SK-N-SH treated with all-trans-retinoic acid at 6 μM for 48 hours (cell line): ENCODE measurements around the gene AP1S1.

Source experiments
- ATAC-seq: fragments of 200-7000 bp; cut with Tn5 transposase; 3 replicates; pipeline ENCODE4 v1.9.1; 2020; ENCODE audit warnings: mild to moderate bottlenecking, moderate library complexity
- BACH2 ChIP-seq: fragments of 250-450 bp; sonication (Bioruptor Pico); IDR thresholded peaks from 2 replicates; pipeline ENCODE4 v1.9.0; 2021; ENCODE audit warnings: mild to moderate bottlenecking, borderline replicate concordance
- CREB5 ChIP-seq: fragments of 250-450 bp; sonication (Bioruptor Pico); IDR thresholded peaks from 2 replicates; pipeline ENCODE4 v1.5.1; 2020; ENCODE audit warnings: low read depth, mild to moderate bottlenecking, moderate library complexity
- CSDC2 ChIP-seq: fragments of 250-450 bp; sonication (Bioruptor Pico); IDR thresholded peaks from 2 replicates; pipeline ENCODE4 v1.5.0; 2020; ENCODE audit warnings: mild to moderate bottlenecking, moderate library complexity
- GLIS3 ChIP-seq: fragments of 250-450 bp; sonication (Bioruptor Pico); IDR thresholded peaks from 2 replicates; pipeline ENCODE4 v1.5.0; 2020; ENCODE audit warnings: mild to moderate bottlenecking, moderate library complexity
- ISL1 ChIP-seq: fragments of 250-450 bp; sonication (Bioruptor Pico); IDR thresholded peaks from 2 replicates; pipeline ENCODE4 v2.1.2; 2022; ENCODE audit warnings: mild to moderate bottlenecking, moderate library complexity
- PATZ1 ChIP-seq: fragments of 250-450 bp; sonication (Bioruptor Pico); IDR thresholded peaks from 2 replicates; pipeline ENCODE4 v1.8.0; 2020; ENCODE audit warnings: mild to moderate bottlenecking, moderate library complexity, borderline replicate concordance
- POU6F1 ChIP-seq: fragments of 250-450 bp; sonication (Bioruptor Pico); IDR thresholded peaks from 2 replicates; pipeline ENCODE4 v1.8.0; 2021; ENCODE audit warnings: low read depth, mild to moderate bottlenecking, moderate library complexity, borderline replicate concordance
- PPARA ChIP-seq: fragments of 250-450 bp; sonication (Bioruptor Pico); IDR thresholded peaks from 2 replicates; pipeline ENCODE4 v1.5.0; 2020; ENCODE audit warnings: mild to moderate bottlenecking, borderline replicate concordance
- RARB ChIP-seq: fragments of 250-450 bp; sonication (Bioruptor Pico); IDR thresholded peaks from 2 replicates; pipeline ENCODE4 v1.8.0; 2021; ENCODE audit warnings: mild to moderate bottlenecking, moderate library complexity
- SNAI2 ChIP-seq: fragments of 250-450 bp; sonication (Bioruptor Pico); IDR thresholded peaks from 2 replicates; pipeline ENCODE4 v1.5.0; 2020; ENCODE audit warnings: mild to moderate bottlenecking, moderate library complexity
- TCF4 ChIP-seq: fragments of 250-450 bp; sonication (Bioruptor Pico); IDR thresholded peaks from 2 replicates; pipeline ENCODE4 v1.8.0; 2021; ENCODE audit warnings: mild to moderate bottlenecking, moderate library complexity, borderline replicate concordance
- TSHZ2 ChIP-seq: fragments of 250-450 bp; sonication (Bioruptor Pico); IDR thresholded peaks from 2 replicates; pipeline ENCODE4 v1.5.0; 2020; ENCODE audit warnings: mild to moderate bottlenecking, moderate library complexity
- ZFP3 ChIP-seq: fragments of 250-450 bp; sonication (Bioruptor Pico); IDR thresholded peaks from 2 replicates; pipeline ENCODE4 v1.5.0; 2020; ENCODE audit warnings: mild to moderate bottlenecking, moderate library complexity
- ZNF565 ChIP-seq: fragments of 450-650 bp; formaldehyde crosslinking; conservative IDR thresholded peaks from 2 replicates; pipeline ENCODE4 v1.5.0; 2020; ENCODE audit warnings: low read depth, mild to moderate bottlenecking, moderate library complexity
- ZNF70 ChIP-seq: fragments of 450-650 bp; formaldehyde crosslinking; IDR thresholded peaks from 2 replicates; pipeline ENCODE4 v1.5.0; 2020; ENCODE audit warnings: mild to moderate bottlenecking, moderate library complexity
- ZNF8 ChIP-seq: fragments of 450-650 bp; formaldehyde crosslinking; IDR thresholded peaks from 2 replicates; pipeline ENCODE4 v1.5.0; 2020; ENCODE audit warnings: mild to moderate bottlenecking, moderate library complexity

AP1S1 gene

GRCh38 chr7:101179117-101179516, 24.8 kb downstream of the AP1S1 start (continued):
- TF ChIP-seq PATZ1 (no peak), POU6F1 (CRISPR knock-in tag) (no peak), PPARA (no peak)

GRCh38 chr7:101179713-101180112, 25.4 kb downstream of the AP1S1 start:
- TF ChIP-seq ISL1, result no peak
- ATAC-seq, result no peak

- ATAC-seq, result peak; percentile 7; the same call in 1 of the 3 replicates
- TF ChIP-seq BACH2 (no peak), TSHZ2 (CRISPR knock-in tag) (0 out of 2 replicates have a peak, but pooled peaks have one; percentile 43)
Measured at GRCh38 chr7:101180130-101180755, 26.0 kb downstream of the AP1S1 start, which contains the start of gene NAT16. TSS of gene NAT16 (minus strand) at chr7:101180293. CDS start at chr7:101174807, 5,486 bp downstream.

- peak; percentile 28 for ATAC-seq
- TF ChIP-seq PPARA, result no peak
- peak; percentile 72; the same call in 1 of the 2 replicates for TF ChIP-seq ISL1
Measured at GRCh38 chr7:101185258-101185839, 31.1 kb downstream of the AP1S1 start.

- no peak for TF ChIP-seq PPARA
- no peak for TF ChIP-seq SNAI2 (CRISPR knock-in tag)
- no peak for TF ChIP-seq BACH2
- TF ChIP-seq CREB5 (CRISPR knock-in tag), result no peak
- no peak for TF ChIP-seq ZNF70 (CRISPR knock-in tag)
- no peak for ATAC-seq
Measured at GRCh38 chr7:101186194-101186593, 31.9 kb downstream of the AP1S1 start.

- TF ChIP-seq GLIS3, result no peak
- TF ChIP-seq ZFP3 (CRISPR knock-in tag), result no peak
- ATAC-seq, result no peak
Measured at GRCh38 chr7:101186844-101187428, 32.7 kb downstream of the AP1S1 start.

GRCh38 chr7:101189109-101189508, 34.8 kb downstream of the AP1S1 start:
- ATAC-seq, result no peak
- TF ChIP-seq CSDC2, result no peak
- no peak for TF ChIP-seq GLIS3
- no peak for TF ChIP-seq PPARA
- TF ChIP-seq ZNF8 (CRISPR knock-in tag), result no peak
- TF ChIP-seq POU6F1 (CRISPR knock-in tag), result no peak
- TF ChIP-seq RARB (CRISPR knock-in tag), result no peak
- no peak for TF ChIP-seq ZNF70 (CRISPR knock-in tag)
- no peak for TF ChIP-seq CREB5 (CRISPR knock-in tag)
- no peak for TF ChIP-seq TCF4 (CRISPR knock-in tag)
- TF ChIP-seq ZFP3 (CRISPR knock-in tag), result no peak
- no peak for TF ChIP-seq ZNF565
- no peak for TF ChIP-seq PATZ1
